ENCODE results near the gene LRRC38. TPM values are rescaled to one million over a fixed set of nuclear protein-coding genes. Genes with fewer than 3 reads are reported as not detected.

LRRC38 gene
- total and polyA plus RNA-seq, 2 of the 8 experiments (the other 6 are each of a cell fraction or from before 2014, with no cell fraction given): 0.17 to 0.63 TPM

DNA sequence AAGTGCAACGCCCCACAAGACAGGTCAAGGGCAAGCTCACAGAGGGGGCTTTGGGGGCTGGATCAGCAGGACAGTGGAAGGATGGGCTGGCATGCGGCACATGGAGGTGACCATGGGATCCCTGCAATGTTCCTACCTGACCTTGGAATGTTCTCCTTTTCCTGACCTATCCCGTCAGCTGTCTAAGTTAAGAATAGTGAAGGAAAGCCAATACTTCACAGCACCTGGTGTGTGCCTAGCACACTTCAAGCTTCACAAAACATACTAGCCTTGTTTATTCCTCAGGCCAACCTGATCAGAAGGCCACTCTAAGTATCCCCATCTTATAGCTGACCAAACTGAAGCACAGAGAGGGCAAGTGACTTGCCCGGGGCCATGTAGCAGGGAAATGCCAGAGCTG lies 31.2 kb downstream of the LRRC38 start (continued):
- TF ChIP-seq ASH2L (IDR thresholded peaks at IDR 0.05; ENCODE audit: low read length): no peak
